ENCODE measurements around the gene DCTN4. TPM values are rescaled to one million over a fixed set of nuclear protein-coding genes. Genes with fewer than 3 reads are reported as not detected.

DCTN4 gene
- total RNA-seq, 1 experiment from 2014 or later = 43.9 TPM

DNA sequence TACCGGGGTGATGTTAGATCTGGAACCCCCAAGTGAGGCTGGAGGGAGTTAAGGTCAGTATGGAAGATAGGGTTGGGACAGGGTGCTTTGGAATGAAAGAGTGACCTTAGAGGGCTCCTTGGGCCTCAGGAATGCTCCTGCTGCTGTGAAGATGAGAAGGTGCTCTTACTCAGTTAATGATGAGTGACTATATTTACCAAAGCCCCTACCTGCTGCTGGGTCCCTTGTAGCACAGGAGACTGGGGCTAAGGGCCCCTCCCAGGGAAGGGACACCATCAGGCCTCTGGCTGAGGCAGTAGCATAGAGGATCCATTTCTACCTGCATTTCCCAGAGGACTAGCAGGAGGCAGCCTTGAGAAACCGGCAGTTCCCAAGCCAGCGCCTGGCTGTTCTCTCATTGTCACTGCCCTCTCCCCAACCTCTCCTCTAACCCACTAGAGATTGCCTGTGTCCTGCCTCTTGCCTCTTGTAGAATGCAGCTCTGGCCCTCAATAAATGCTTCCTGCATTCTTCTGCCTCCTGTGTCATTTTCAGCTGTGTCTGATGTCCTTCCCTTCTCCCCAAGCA, 100.0 kb downstream of the DCTN4 start:
- H3K4me3 Mint-ChIP-seq = no peak overlapping the region
- POLR2A ChIA-PET = interaction anchor here (0.6 kb wide), 1 partner anchor 219 kb away, joined by 5 read pairs; no protein-coding TSS in a partner anchor
- H3K36me3 Mint-ChIP-seq = no peaks in the 10 kb centered on the region

More for the DNA sequence above, 100.0 kb downstream of the DCTN4 start:
- TF ChIP-seq, protein P1, sequence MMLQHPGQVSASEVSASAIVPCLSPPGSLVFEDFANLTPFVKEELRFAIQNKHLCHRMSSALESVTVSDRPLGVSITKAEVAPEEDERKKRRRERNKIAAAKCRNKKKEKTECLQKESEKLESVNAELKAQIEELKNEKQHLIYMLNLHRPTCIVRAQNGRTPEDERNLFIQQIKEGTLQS (CRISPR knock-in tag; conservative IDR thresholded peaks at IDR 0.05) = no peak
- TF ChIP-seq ZNF138 (CRISPR knock-in tag; conservative IDR thresholded peaks at IDR 0.05) (no peak), NFATC4 (CRISPR knock-in tag; IDR thresholded peaks at IDR 0.05) (no peak), ELF4 (CRISPR knock-in tag; IDR thresholded peaks at IDR 0.05; ENCODE audit: low read depth) (no peak), ZNF121 (CRISPR knock-in tag; IDR thresholded peaks at IDR 0.05) (no peak), ZNF232 (CRISPR knock-in tag; IDR thresholded peaks at IDR 0.05) (no peak)
- TF ChIP-seq, protein P2, sequence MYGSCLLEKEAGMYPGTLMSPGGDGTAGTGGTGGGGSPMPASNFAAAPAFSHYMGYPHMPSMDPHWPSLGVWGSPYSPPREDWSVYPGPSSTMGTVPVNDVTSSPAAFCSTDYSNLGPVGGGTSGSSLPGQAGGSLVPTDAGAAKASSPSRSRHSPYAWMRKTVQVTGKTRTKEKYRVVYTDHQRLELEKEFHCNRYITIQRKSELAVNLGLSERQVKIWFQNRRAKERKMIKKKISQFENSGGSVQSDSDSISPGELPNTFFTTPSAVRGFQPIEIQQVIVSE (CRISPR knock-in tag; IDR thresholded peaks at IDR 0.05; ENCODE audit: borderline replicate concordance) = no peak
- TF ChIP-seq, protein P3, sequence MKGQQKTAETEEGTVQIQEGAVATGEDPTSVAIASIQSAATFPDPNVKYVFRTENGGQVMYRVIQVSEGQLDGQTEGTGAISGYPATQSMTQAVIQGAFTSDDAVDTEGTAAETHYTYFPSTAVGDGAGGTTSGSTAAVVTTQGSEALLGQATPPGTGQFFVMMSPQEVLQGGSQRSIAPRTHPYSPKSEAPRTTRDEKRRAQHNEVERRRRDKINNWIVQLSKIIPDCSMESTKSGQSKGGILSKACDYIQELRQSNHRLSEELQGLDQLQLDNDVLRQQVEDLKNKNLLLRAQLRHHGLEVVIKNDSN (CRISPR knock-in tag; IDR thresholded peaks at IDR 0.05) = no peak
- TF ChIP-seq, protein P4, sequence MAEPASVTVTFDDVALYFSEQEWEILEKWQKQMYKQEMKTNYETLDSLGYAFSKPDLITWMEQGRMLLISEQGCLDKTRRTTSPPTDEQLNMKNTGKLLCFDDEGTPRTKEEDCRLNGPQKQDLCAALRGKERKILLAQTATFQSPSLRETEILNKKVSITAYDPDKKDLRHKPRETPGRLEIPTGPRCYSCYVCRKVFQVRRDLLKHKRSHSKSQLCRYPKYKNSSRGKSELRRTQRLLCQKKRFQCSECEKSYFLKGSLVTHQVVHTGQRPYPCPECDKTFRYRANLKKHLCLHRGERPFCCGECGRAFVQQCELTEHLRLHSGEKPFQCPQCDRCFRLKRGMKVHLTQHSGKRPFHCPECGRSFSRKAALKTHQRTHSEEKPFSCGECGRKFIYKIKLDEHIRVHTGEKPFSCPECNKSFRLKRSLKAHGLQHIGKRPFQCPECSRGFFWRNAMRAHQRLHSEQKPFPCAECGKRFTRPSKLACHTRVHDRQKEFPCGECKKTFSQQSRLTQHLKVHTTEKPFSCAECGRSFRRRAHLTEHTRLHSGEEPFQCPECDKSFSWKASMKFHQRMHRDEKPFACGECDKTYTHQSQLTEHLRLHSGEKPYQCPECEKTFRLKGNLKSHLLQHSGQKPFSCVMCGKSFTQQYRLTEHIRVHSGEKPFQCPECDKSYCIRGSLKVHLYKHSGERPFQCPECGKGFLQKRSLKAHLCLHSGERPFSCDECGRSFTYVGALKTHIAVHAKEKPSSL (CRISPR knock-in tag; conservative IDR thresholded peaks at IDR 0.05) = no peak
- ATAC-seq (no peak), DNase-seq (ENCODE audit: low spot score) (no peak)
- H3K9me3 Mint-ChIP-seq = no peaks in the 10 kb centered on the region
- peaks cover 12% of the 10 kb centered on the region for H3K27me3 Mint-ChIP-seq (ENCODE audit: low read depth)
- H3K4me1 Mint-ChIP-seq = peaks cover 26% of the 10 kb centered on the region
- no peak overlapping the region for H3K27ac Mint-ChIP-seq
- CTCF ChIA-PET = interaction anchor here (0.6 to 4.1 kb wide), 3 partner anchors 13 to 84 kb away, joined by 3 to 31 read pairs (median 4); no protein-coding TSS in a partner anchor

Other genes with a start within 250 kb of the DCTN4 start
- 2.1 to 2.7 TPM (median 2.6 TPM) in 3 replicates for gene SYNPO, start 118.4 kb downstream of the DCTN4 start, total RNA-seq (2021)
- 11.6 to 14.5 TPM (median 13.7 TPM) in 3 replicates for gene MYOZ3, start 97.8 kb downstream of the DCTN4 start, total RNA-seq (2021)
- 28.7 to 34.0 TPM (median 31.6 TPM) in 3 replicates for gene RBM22, start 58.0 kb downstream of the DCTN4 start, total RNA-seq (2021)
- gene SMIM3, start 19.7 kb upstream of the DCTN4 start, total RNA-seq (2021) = 11.1 to 14.1 TPM (median 12.2 TPM) in 3 replicates
- gene IRGM, start 87.5 kb upstream of the DCTN4 start, total RNA-seq (2021) = 0.30 to 0.31 TPM in 2 of 3 replicates, not detected in the other
- gene ZNF300, start 146.0 kb upstream of the DCTN4 start, total RNA-seq (2021) = 14.3 to 17.9 TPM (median 15.8 TPM) in 3 replicates

Data from WTC11 (cell line).